Stomach (tissue), 4 donors: ENCODE data around the gene SPNS2.

Source experiments
- EP300 ChIP-seq: sonication (generic); formaldehyde crosslinking; IDR thresholded peaks from one replicate; pipeline ENCODE4 v1.6.1; 2017; ENCODE audit warnings: antibody characterized with exemption
- POLR2A ChIP-seq, 4 donors: fragments of 450-650 bp; IDR thresholded peaks; one replicate each; pipeline ENCODE4 v1.6.1; 2016; ENCODE audit warnings: antibody characterized with exemption in 4 of 4, control low read depth in 2 of 4, mild to moderate bottlenecking in 1 of 4, moderate library complexity in 1 of 4
- POLR2AphosphoS5 ChIP-seq, 3 donors: sonication (generic); formaldehyde crosslinking; IDR thresholded peaks; one replicate each; pipeline ENCODE4 v1.6.1; 2016; ENCODE audit warnings: antibody characterized with exemption in 3 of 3
- TF ChIP-seq, protein P1 (sequence below), 7 experiments: fragments of 450-650 bp in 4 of 7; fragments of 200-600 bp in 3 of 7; sonication (generic) in 3 of 7; IDR thresholded peaks; one replicate each; pipeline ENCODE4 v1.5.1; 2016 to 2019; ENCODE audit warnings: antibody characterized with exemption in 7 of 7, control low read depth in 2 of 7, mild to moderate bottlenecking in 1 of 7

DNA sequence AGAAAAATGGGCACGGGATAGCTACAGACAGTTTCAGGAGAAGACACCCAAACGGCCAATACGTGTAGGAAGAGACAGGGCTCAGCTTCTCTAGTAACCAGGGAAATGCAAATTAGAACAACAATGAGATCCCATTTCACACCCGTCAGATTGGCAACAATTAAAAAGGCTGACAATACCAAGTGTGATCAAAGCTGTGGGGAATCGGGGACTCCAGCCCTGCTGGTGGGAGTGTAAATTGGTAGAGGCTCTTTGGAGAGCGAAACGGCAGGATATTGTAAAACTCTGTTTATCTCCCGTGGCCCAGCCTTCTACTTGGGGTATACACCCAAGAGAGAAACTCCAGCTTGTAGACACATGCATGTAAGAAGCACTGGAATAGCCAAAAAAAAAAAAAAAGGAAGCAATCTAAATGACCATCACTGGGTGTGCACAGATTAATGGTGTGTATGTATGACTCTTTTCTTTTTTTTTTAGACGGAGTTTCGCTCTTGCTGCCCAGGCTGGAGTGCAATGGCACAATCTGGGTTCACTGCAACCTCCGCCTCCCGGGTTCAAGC lies 29.0 kb downstream of the SPNS2 start:
- TF ChIP-seq, protein P1, sequence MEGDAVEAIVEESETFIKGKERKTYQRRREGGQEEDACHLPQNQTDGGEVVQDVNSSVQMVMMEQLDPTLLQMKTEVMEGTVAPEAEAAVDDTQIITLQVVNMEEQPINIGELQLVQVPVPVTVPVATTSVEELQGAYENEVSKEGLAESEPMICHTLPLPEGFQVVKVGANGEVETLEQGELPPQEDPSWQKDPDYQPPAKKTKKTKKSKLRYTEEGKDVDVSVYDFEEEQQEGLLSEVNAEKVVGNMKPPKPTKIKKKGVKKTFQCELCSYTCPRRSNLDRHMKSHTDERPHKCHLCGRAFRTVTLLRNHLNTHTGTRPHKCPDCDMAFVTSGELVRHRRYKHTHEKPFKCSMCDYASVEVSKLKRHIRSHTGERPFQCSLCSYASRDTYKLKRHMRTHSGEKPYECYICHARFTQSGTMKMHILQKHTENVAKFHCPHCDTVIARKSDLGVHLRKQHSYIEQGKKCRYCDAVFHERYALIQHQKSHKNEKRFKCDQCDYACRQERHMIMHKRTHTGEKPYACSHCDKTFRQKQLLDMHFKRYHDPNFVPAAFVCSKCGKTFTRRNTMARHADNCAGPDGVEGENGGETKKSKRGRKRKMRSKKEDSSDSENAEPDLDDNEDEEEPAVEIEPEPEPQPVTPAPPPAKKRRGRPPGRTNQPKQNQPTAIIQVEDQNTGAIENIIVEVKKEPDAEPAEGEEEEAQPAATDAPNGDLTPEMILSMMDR (IDR thresholded peaks at IDR 0.05): no peak
- TF ChIP-seq POLR2A (IDR thresholded peaks at IDR 0.05): no peak
- no peak for TF ChIP-seq POLR2AphosphoS5 (IDR thresholded peaks at IDR 0.05)
- TF ChIP-seq EP300: no peak
